GM21825 (cell line): ENCODE data around the gene TGIF2LX.
"Not testable (repeated sequence)": the region's sequence is repeated elsewhere in the genome, so short reads cannot be mapped to it uniquely, and the experiment has no call there.

Source experiments
- ATAC-seq: cut with Tn5 transposase; IDR thresholded peaks from one replicate; pipeline ENCODE4 v1.9.1; 2021; ENCODE audit warnings: mild to moderate bottlenecking, moderate library complexity; ENCODE audit not compliant: unreplicated experiment

Gene TGIF2LX

GRCh38 chrX:89921665-89922064 is at the start of gene TGIF2LX:
Gene TGIF2LX, plus strand, starts transcription at chrX:89921908. Its CDS starts 178 bp downstream, at chrX:89922086.
- ATAC-seq: not testable (repeated sequence)

- not testable (repeated sequence) for ATAC-seq
Measured at GRCh38 chrX:89922338-89922934, 728 bp downstream of the TGIF2LX start.

GRCh38 chrX:89943077-89943476 is 21.4 kb downstream of the TGIF2LX start:
- not testable (repeated sequence) for ATAC-seq

- not testable (repeated sequence) for ATAC-seq
Measured at GRCh38 chrX:89965588-89965987, 43.9 kb downstream of the TGIF2LX start.
